Measurements from ENCODE around the gene EREG.

- no peak for TF ChIP-seq CTCF (IDR thresholded peaks at IDR 0.05)
- TF ChIP-seq POLR2A (IDR thresholded peaks at IDR 0.05), result no peak
These were observed 9.2 kb downstream of the EREG start for GRCh38 chr4:74374128-74374527.

Data from thyroid gland (tissue), 4 donors.